K562 (cell line): ENCODE results near the gene TMEM95. TPM values are rescaled to one million over a fixed set of nuclear protein-coding genes. Genes with fewer than 3 reads are reported as not detected.

ENCODE experiments used
- ARNT ChIP-seq, 2 experiments: fragments of 450-650 bp; IDR thresholded peaks; 2 replicates each; pipeline ENCODE4 v1.6.1; 2016; ENCODE audit warnings: mild to moderate bottlenecking in 1 of 2
- CHD4 ChIP-seq: fragments of 200-600 bp; sonication (generic); IDR thresholded peaks from 3 replicates; pipeline ENCODE4 v1.6.1; 2012; ENCODE audit warnings: low read depth, mild to moderate bottlenecking, mixed read lengths, low read length, inconsistent platforms; ENCODE audit not compliant: insufficient read depth, insufficient replicate concordance, poor library complexity, severe bottlenecking
- ELK3 ChIP-seq: fragments of 450-650 bp; formaldehyde crosslinking; IDR thresholded peaks from 2 replicates; pipeline ENCODE4 v1.4.0; 2020; ENCODE audit warnings: mild to moderate bottlenecking
- FOXJ2 ChIP-seq: fragments of 200-800 bp; sonication (Bioruptor generic); IDR thresholded peaks from 2 replicates; pipeline ENCODE4 v1.6.1; 2016; ENCODE audit warnings: missing genetic modification characterization, missing compliant biosample characterization
- KAT2B ChIP-seq: IDR thresholded peaks from one replicate; pipeline ENCODE4 v1.6.1; 2012; ENCODE audit warnings: low read depth, mild to moderate bottlenecking, control low read depth, inconsistent platforms, low read length, moderate library complexity
- KAT8 ChIP-seq: fragments of 450-650 bp; IDR thresholded peaks from 2 replicates; pipeline ENCODE4 v1.6.1; 2016; ENCODE audit warnings: low read depth, mild to moderate bottlenecking
- KHSRP ChIP-seq: fragments of 450-650 bp; IDR thresholded peaks from 2 replicates; pipeline ENCODE4 v1.6.1; 2017
- POLR2AphosphoS5 ChIP-seq: IDR thresholded peaks from 2 replicates; pipeline ENCODE4 v1.6.1; 2011; ENCODE audit warnings: mild to moderate bottlenecking, low read depth, low read length, moderate library complexity; ENCODE audit not compliant: control insufficient read depth, insufficient read depth
- RBM17 ChIP-seq: fragments of 200-400 bp; formaldehyde crosslinking; IDR thresholded peaks from 2 replicates; pipeline ENCODE4 v1.6.1; 2017; ENCODE audit warnings: low read depth, mild to moderate bottlenecking, low read length, borderline replicate concordance
- RBM25 ChIP-seq: fragments of 200-400 bp; formaldehyde crosslinking; IDR thresholded peaks from 2 replicates; pipeline ENCODE4 v1.6.1; 2018; ENCODE audit warnings: low read length, low read depth, moderate library complexity; ENCODE audit not compliant: severe bottlenecking
- SNIP1 ChIP-seq: fragments of 450-650 bp; IDR thresholded peaks from 2 replicates; pipeline ENCODE4 v1.7.1; 2017; ENCODE audit warnings: low read depth, mild to moderate bottlenecking
- SP2 ChIP-seq: IDR thresholded peaks from 2 replicates; pipeline ENCODE4 v1.6.1; 2011; ENCODE audit warnings: mild to moderate bottlenecking, low read depth, low read length, moderate library complexity; ENCODE audit not compliant: poor library complexity, severe bottlenecking; ENCODE audit errors: extremely low read depth
- TAF1 ChIP-seq: IDR thresholded peaks from 2 replicates; pipeline ENCODE4 v1.6.1; 2011; ENCODE audit warnings: mild to moderate bottlenecking, low read length, moderate library complexity; ENCODE audit not compliant: insufficient read depth, control insufficient read depth, severe bottlenecking; ENCODE audit errors: extremely low read depth
- TSC22D4 ChIP-seq: fragments of 450-650 bp; IDR thresholded peaks from 2 replicates; pipeline ENCODE4 v1.6.1; 2016; ENCODE audit warnings: missing genetic modification characterization, missing biosample characterization, control low read depth
- XRCC4 ChIP-seq: IDR thresholded peaks from one replicate; pipeline ENCODE4 v1.6.1; 2011; ENCODE audit not compliant: insufficient read depth, insufficient read length; ENCODE audit errors: extremely low read depth
- ZFX ChIP-seq: sonication (generic); formaldehyde crosslinking; IDR thresholded peaks from 2 replicates; pipeline ENCODE4 v1.8.0; 2022; ENCODE audit warnings: mild to moderate bottlenecking, missing genetic modification reagents, moderate library complexity
- ZNF165 ChIP-seq: fragments of 250-450 bp; sonication (Bioruptor Pico); IDR thresholded peaks from 2 replicates; pipeline ENCODE4 v1.4.0; 2020; ENCODE audit warnings: borderline replicate concordance
- ZNF175 ChIP-seq: fragments of 200-800 bp; sonication (Bioruptor generic); IDR thresholded peaks from 2 replicates; pipeline ENCODE4 v1.6.1; 2016; ENCODE audit warnings: low read depth, mild to moderate bottlenecking, missing genetic modification characterization, missing compliant biosample characterization
- ZNF668 ChIP-seq: fragments of 250-450 bp; sonication (Bioruptor Pico); IDR thresholded peaks from 2 replicates; pipeline ENCODE4 v1.8.0; 2022; ENCODE audit warnings: mild to moderate bottlenecking, inconsistent platforms
- ZNF764 ChIP-seq: fragments of 250-450 bp; sonication (Bioruptor Pico); IDR thresholded peaks from 2 replicates; pipeline ENCODE4 v1.4.0; 2020; ENCODE audit warnings: low read depth, mild to moderate bottlenecking, moderate library complexity
- polyA plus RNA-seq, 8 experiments: library from polyadenylated mRNA; depleted of rRNA in 4 of 8; stranded (reverse) in 5 of 8; unstranded in 3 of 8; fragments of >200 nt; fragmentation: Nextera tagmentation in 2 of 8; fragmentation: Illumina TruSeq in 1 of 8; extraction: Ambion mirVana in 2 of 8; extraction: Trizol in 1 of 8; gene quantifications; 2 replicates each; pipeline versions ENCODE4 v1.2.1 to v1.2.3, GENCODE V29; 2011 to 2014; ENCODE audit warnings: inconsistent platforms in 1 of 8, missing spikeins in 1 of 8
- total RNA-seq, 7 experiments: library from RNA; depleted of rRNA in 6 of 7; stranded (reverse); fragments of >200 nt in 6 of 7; fragmentation: Illumina TruSeq in 2 of 7; extraction: Trizol in 2 of 7; gene quantifications; 2 replicates each; pipeline versions ENCODE4 v1.2.1 to v1.2.3, GENCODE V29; 2011 to 2021; ENCODE audit warnings: low replicate concordance in 1 of 7
- TF ChIP-seq, protein P1 (sequence below): fragments of 450-650 bp; IDR thresholded peaks from 2 replicates; pipeline ENCODE4 v1.6.1; 2014; ENCODE audit warnings: low read depth, mild to moderate bottlenecking, moderate library complexity, borderline replicate concordance
- TF ChIP-seq, protein P2 (sequence below): sonication (generic); formaldehyde crosslinking; IDR thresholded peaks from 2 replicates; pipeline ENCODE4 v1.8.1; 2022; ENCODE audit warnings: missing genetic modification reagents
- TF ChIP-seq, protein P3 (sequence below): fragments of 450-650 bp; IDR thresholded peaks from 2 replicates; pipeline ENCODE4 v1.6.1; 2017; ENCODE audit warnings: antibody characterized with exemption

Gene TMEM95
- total and polyA plus RNA-seq, 9 of the 15 experiments (the other 6 are each of a cell fraction or from before 2014, with no cell fraction given): not detected

GRCh38 chr17:7329374-7329996 lies 25.5 kb upstream of the TMEM95 start (continued):
- TF ChIP-seq KAT2B (no peak), ZNF764 (no peak), SNIP1 (no peak), ARNT (IDR thresholded peaks at IDR 0.05) (no peak), ELK3 (CRISPR knock-in tag) (no peak), TAF1 (no peak), KAT8 (no peak), KHSRP (no peak), POLR2AphosphoS5 (no peak), FOXJ2 (tag) (no peak), RBM25 (no peak), SP2 (no peak), ZNF165 (CRISPR knock-in tag) (no peak), ZNF175 (no peak), CHD4 (no peak), XRCC4 (no peak), TSC22D4 (tag) (no peak), RBM17 (no peak), ZFX (CRISPR knock-in tag) (peak; percentile 30), ZNF668 (CRISPR knock-in tag) (no peak)
- TF ChIP-seq, protein P1, sequence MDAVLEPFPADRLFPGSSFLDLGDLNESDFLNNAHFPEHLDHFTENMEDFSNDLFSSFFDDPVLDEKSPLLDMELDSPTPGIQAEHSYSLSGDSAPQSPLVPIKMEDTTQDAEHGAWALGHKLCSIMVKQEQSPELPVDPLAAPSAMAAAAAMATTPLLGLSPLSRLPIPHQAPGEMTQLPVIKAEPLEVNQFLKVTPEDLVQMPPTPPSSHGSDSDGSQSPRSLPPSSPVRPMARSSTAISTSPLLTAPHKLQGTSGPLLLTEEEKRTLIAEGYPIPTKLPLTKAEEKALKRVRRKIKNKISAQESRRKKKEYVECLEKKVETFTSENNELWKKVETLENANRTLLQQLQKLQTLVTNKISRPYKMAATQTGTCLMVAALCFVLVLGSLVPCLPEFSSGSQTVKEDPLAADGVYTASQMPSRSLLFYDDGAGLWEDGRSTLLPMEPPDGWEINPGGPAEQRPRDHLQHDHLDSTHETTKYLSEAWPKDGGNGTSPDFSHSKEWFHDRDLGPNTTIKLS: no peak; the same call in 1 of the 2 replicates
- TF ChIP-seq, protein P2, sequence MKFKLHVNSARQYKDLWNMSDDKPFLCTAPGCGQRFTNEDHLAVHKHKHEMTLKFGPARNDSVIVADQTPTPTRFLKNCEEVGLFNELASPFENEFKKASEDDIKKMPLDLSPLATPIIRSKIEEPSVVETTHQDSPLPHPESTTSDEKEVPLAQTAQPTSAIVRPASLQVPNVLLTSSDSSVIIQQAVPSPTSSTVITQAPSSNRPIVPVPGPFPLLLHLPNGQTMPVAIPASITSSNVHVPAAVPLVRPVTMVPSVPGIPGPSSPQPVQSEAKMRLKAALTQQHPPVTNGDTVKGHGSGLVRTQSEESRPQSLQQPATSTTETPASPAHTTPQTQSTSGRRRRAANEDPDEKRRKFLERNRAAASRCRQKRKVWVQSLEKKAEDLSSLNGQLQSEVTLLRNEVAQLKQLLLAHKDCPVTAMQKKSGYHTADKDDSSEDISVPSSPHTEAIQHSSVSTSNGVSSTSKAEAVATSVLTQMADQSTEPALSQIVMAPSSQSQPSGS (CRISPR knock-in tag): no peak
- TF ChIP-seq, protein P3, sequence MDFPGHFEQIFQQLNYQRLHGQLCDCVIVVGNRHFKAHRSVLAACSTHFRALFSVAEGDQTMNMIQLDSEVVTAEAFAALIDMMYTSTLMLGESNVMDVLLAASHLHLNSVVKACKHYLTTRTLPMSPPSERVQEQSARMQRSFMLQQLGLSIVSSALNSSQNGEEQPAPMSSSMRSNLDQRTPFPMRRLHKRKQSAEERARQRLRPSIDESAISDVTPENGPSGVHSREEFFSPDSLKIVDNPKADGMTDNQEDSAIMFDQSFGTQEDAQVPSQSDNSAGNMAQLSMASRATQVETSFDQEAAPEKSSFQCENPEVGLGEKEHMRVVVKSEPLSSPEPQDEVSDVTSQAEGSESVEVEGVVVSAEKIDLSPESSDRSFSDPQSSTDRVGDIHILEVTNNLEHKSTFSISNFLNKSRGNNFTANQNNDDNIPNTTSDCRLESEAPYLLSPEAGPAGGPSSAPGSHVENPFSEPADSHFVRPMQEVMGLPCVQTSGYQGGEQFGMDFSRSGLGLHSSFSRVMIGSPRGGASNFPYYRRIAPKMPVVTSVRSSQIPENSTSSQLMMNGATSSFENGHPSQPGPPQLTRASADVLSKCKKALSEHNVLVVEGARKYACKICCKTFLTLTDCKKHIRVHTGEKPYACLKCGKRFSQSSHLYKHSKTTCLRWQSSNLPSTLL: no peak
